ENCODE data around the gene DAB2IP.

DNA sequence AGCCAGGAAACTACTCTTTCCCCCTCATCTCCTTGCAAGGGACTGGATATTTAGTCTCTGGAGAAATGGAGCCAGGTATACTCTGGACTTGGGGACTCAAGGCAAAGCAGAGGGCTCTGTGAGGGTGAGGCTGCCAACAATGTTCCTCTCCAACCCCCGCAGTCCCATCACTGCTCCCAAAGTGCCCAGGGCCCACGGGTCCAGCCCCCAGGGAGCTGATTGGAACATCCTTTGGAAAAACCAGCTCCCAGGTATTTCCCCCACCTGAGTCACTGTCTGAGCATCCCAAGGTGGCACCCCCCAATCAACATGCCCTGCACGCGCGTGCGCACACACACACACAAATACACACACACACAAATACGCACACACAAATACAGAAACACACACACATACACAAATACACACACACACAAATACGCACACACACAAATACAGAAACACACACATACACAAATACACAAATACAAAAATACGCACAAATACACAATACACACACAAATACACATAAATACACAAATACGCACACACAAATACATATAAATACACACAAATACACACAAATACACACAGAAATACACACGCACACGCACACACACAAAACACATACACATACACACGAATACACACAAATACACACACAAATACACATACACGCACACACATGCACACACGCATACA is 137.4 kb downstream of the DAB2IP start:
- TF ChIP-seq, protein P1, sequence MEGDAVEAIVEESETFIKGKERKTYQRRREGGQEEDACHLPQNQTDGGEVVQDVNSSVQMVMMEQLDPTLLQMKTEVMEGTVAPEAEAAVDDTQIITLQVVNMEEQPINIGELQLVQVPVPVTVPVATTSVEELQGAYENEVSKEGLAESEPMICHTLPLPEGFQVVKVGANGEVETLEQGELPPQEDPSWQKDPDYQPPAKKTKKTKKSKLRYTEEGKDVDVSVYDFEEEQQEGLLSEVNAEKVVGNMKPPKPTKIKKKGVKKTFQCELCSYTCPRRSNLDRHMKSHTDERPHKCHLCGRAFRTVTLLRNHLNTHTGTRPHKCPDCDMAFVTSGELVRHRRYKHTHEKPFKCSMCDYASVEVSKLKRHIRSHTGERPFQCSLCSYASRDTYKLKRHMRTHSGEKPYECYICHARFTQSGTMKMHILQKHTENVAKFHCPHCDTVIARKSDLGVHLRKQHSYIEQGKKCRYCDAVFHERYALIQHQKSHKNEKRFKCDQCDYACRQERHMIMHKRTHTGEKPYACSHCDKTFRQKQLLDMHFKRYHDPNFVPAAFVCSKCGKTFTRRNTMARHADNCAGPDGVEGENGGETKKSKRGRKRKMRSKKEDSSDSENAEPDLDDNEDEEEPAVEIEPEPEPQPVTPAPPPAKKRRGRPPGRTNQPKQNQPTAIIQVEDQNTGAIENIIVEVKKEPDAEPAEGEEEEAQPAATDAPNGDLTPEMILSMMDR (IDR thresholded peaks at IDR 0.05): no peak
- no peak for TF ChIP-seq POLR2A (IDR thresholded peaks at IDR 0.05)

Data from tibial nerve (tissue), 3 donors.